RWPE2 (cell line): ENCODE results near the gene WNT9A.

Source experiments
- ATAC-seq: fragments of 200-7000 bp; cut with Tn5 transposase; 3 replicates; pipeline ENCODE4 v1.9.1; 2021; ENCODE audit warnings: low read depth
- DNase-seq: peaks from one replicate; pipeline ENCODE4 v3.0.0-alpha.2; 2020; ENCODE audit warnings: low spot score
- H3K27ac ChIP-seq: fragments of 450-650 bp; 2 replicates; pipeline ENCODE4 v1.5.1; 2017; ENCODE audit warnings: mild to moderate bottlenecking; ENCODE audit not compliant: poor library complexity, severe bottlenecking
- H3K27me3 ChIP-seq: fragments of 250-450 bp; sonication (Bioruptor Pico); 2 replicates; pipeline ENCODE4 v1.5.1; 2021; ENCODE audit warnings: mild to moderate bottlenecking, moderate library complexity; ENCODE audit not compliant: insufficient read depth, poor library complexity, severe bottlenecking
- H3K36me3 ChIP-seq: fragments of 250-450 bp; sonication (Bioruptor Pico); 2 replicates; pipeline ENCODE4 v1.5.1; 2020; ENCODE audit warnings: low read depth, mild to moderate bottlenecking, moderate library complexity
- H3K4me1 ChIP-seq: fragments of 250-450 bp; sonication (Bioruptor Pico); 2 replicates; pipeline ENCODE4 v1.5.1; 2021; ENCODE audit warnings: mild to moderate bottlenecking, moderate library complexity; ENCODE audit not compliant: insufficient read depth, poor library complexity, severe bottlenecking
- H3K4me3 ChIP-seq: fragments of 250-450 bp; sonication (Bioruptor Pico); 2 replicates; pipeline ENCODE4 v1.5.1; 2021; ENCODE audit warnings: mild to moderate bottlenecking, moderate library complexity; ENCODE audit not compliant: severe bottlenecking
- H3K9me3 ChIP-seq: fragments of 250-450 bp; sonication (Bioruptor Pico); 2 replicates; pipeline ENCODE4 v1.5.1; 2021; ENCODE audit warnings: mild to moderate bottlenecking, moderate library complexity; ENCODE audit not compliant: severe bottlenecking
- CTCF ChIP-seq: fragments of 450-650 bp; IDR thresholded peaks from one replicate; pipeline ENCODE4 v1.5.1; 2017; ENCODE audit warnings: mild to moderate bottlenecking, moderate library complexity; ENCODE audit not compliant: poor library complexity, severe bottlenecking

Gene WNT9A

DNA sequence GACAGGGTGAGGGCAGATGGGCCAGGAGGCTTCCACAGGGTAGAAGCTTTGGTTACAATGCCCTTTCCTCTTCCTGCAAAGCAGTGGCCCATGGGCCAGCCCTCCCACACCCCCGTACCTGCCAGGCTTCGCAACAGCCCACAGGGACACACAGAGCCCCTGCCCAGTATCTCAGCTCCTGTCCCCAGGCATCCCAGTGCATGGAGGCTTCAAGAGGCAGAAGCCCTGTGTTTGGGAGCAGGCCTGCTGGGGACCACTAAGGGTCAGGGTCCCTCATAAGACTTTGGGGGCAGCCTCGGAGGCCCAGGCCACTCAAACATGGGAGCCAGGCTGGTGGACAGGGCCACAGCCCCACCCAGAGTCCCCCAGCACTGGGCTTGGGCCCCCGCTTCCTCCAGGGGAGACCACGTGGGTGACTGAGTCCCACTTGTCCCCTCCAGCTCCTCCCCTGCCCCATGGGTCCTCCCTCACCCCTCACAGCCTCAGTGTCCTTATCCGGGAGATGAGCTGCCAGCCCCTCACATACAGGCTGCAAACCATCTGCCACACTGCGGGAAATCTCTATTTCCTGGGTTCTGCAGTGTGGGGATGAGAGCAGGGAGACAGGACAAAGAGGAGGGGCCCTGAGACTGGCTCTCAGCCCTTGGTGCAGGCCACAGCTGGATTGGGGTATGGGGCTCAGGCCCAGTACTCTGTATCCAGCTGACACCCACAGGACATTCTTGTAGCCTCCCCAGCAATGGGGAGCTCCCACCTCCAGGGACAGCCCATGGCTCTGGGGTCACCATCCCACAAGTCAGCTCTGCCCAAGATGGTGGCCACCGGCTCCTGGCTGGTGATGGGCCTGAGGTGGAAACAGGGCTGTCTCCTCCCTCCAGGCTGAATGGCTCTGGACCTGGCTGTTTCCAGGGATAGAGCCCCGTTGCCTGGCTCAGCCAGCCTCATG, 50.7 kb downstream of the WNT9A start:
- TF ChIP-seq CTCF = no peak
- H3K9me3 ChIP-seq = no peaks in the 10 kb centered on the region
- DNase-seq (peak; percentile 11), ATAC-seq (no peak)
- no peaks in the 10 kb centered on the region for H3K27me3 ChIP-seq
- no peaks in the 10 kb centered on the region for H3K36me3 ChIP-seq
- no peak overlapping the region for H3K4me3 ChIP-seq
- H3K4me1 ChIP-seq = no peaks in the 10 kb centered on the region
- no peak overlapping the region for H3K27ac ChIP-seq

DNA sequence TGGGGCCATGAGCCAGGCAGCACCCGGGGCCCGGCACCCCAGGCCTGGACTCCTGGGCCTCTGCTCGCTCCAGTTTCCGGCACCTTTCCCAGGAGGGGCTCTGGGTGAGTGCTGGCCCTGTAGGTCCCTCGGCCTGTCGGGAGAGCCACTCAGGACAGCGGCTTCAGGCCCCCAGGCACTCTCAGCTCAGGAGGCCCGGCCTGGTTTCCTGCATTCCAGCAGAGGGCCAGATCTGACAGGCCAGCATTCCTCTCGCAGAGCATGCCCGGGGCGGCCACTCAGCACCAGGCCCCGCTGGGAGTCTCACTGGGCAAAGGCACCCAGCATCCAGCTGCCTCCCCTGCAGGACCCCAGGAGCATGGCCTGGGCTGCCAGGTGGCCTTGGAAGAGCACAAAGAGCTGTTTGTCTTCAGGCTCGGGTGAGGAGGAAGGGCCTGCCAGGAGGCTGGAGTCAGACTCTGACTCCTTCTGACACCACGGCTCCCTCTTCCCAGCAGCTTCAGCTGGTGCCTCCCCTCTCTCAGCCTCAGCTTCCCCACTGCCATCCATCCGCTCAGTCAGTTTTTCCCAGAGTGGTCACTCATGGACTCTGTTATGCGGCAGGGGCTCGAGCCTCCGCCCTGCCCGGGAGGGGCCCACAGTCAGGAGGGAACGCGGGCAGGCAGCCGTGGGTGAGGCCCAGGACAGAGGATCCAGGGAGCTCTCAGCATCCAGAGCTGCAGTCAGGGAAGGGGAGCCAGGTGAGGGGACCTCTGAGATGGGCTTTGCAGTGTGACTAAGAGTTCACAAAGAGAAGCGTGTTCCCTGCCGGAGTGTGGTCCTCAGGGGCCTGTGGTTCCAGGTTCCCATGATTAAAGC, 51.7 kb downstream of the WNT9A start:
- peak; percentile 35; the same call in 1 of the 3 replicates for ATAC-seq
- Histone ChIP-seq H3K4me3 (no peak overlapping the region), H3K27me3 (no peaks in the 10 kb centered on the region), H3K36me3 (no peaks in the 10 kb centered on the region), H3K4me1 (no peaks in the 10 kb centered on the region), H3K9me3 (no peaks in the 10 kb centered on the region), H3K27ac (no peak overlapping the region)
- peak; percentile 15 for DNase-seq
- no peak for TF ChIP-seq CTCF

- DNase-seq = peak; percentile 14
- no peaks in the 10 kb centered on the region for H3K36me3 ChIP-seq
- TF ChIP-seq CTCF = no peak
- no peaks in the 10 kb centered on the region for H3K9me3 ChIP-seq
- no peak overlapping the region for H3K4me3 ChIP-seq
- H3K27ac ChIP-seq = no peak overlapping the region
- ATAC-seq = no peak
- H3K4me1 ChIP-seq = no peaks in the 10 kb centered on the region
- no peaks in the 10 kb centered on the region for H3K27me3 ChIP-seq
These were observed 52.8 kb downstream of the WNT9A start for GRCh38 chr1:227894831-227895451.

- H3K27ac ChIP-seq = no peak overlapping the region
- DNase-seq (peak; percentile 18), ATAC-seq (no peak)
These were observed 53.6 kb downstream of the WNT9A start for GRCh38 chr1:227893949-227894721.

More at GRCh38 chr1:227893949-227894721, 53.6 kb downstream of the WNT9A start:
- H3K4me1 ChIP-seq = no peaks in the 10 kb centered on the region
- H3K4me3 ChIP-seq = no peak overlapping the region
- H3K36me3 ChIP-seq = no peaks in the 10 kb centered on the region
- H3K27me3 ChIP-seq = no peaks in the 10 kb centered on the region
- no peaks in the 10 kb centered on the region for H3K9me3 ChIP-seq
- TF ChIP-seq CTCF = no peak
